ENCODE measurements around the gene SS18L1. TPM values are rescaled to one million over a fixed set of nuclear protein-coding genes. Genes with fewer than 3 reads are reported as not detected.

The SS18L1 gene
- total and polyA plus RNA-seq, 2 experiments from 2014 or later, result 6.5 to 32.6 TPM

DNA sequence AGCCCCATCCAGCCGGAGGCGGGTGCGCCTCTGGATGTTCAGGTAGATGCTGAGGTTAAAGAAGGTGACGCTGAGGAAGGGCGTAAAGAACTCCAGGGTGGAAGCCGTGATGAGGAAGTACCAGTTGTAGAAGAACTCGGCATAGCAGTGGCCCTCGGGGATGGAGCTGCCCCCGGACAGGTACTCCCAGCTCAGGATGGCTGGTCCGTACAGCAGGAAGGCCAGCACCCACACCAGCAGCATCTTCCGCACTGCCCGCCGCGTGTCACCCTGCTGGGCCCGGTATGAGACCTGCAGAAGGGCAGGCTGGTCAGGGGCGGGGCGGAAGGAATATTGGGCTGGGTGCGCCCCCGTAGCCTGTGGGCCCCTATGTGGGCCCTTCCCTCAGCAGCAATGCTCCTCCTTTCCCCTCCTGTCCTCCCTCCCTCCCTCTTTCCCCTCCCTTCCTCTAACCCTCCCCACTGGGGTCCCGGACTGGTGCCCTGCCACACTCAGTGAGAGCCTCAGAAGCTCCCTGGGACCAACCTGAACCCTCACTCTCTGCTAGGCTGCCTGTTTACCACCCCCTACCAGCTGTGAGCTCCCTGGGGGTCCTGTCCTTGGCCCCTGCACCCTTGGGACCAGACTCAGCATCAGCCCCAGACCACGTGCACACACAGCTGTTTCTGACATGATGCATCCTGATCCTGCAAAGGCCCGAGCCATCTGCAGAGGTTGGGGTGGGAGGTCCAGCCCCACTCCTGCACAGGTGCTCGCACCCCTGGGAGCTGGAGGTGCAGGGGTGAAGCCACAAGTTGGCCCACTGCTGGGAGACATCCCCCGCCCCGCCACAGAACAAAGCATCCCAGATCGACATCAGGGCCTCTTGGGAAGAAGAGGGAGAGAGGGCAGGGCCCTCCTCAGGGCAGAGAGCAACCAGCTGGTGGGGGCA lies 73.3 kb downstream of the SS18L1 start (continued):
- TF ChIP-seq, protein P1, sequence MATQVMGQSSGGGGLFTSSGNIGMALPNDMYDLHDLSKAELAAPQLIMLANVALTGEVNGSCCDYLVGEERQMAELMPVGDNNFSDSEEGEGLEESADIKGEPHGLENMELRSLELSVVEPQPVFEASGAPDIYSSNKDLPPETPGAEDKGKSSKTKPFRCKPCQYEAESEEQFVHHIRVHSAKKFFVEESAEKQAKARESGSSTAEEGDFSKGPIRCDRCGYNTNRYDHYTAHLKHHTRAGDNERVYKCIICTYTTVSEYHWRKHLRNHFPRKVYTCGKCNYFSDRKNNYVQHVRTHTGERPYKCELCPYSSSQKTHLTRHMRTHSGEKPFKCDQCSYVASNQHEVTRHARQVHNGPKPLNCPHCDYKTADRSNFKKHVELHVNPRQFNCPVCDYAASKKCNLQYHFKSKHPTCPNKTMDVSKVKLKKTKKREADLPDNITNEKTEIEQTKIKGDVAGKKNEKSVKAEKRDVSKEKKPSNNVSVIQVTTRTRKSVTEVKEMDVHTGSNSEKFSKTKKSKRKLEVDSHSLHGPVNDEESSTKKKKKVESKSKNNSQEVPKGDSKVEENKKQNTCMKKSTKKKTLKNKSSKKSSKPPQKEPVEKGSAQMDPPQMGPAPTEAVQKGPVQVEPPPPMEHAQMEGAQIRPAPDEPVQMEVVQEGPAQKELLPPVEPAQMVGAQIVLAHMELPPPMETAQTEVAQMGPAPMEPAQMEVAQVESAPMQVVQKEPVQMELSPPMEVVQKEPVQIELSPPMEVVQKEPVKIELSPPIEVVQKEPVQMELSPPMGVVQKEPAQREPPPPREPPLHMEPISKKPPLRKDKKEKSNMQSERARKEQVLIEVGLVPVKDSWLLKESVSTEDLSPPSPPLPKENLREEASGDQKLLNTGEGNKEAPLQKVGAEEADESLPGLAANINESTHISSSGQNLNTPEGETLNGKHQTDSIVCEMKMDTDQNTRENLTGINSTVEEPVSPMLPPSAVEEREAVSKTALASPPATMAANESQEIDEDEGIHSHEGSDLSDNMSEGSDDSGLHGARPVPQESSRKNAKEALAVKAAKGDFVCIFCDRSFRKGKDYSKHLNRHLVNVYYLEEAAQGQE (IDR thresholded peaks at IDR 0.05; ENCODE audit: unreplicated experiment), result no peak
- no peak for TF ChIP-seq STAT1 (IDR thresholded peaks at IDR 0.05; ENCODE audit: unreplicated experiment)
- no peak for TF ChIP-seq EZH2 (IDR thresholded peaks at IDR 0.05; ENCODE audit: low read depth, unreplicated experiment)
- TF ChIP-seq EZH2phosphoT487 (IDR thresholded peaks at IDR 0.05; ENCODE audit: unreplicated experiment), result no peak
- no peak for TF ChIP-seq ZNF114 (CRISPR knock-in tag; IDR thresholded peaks at IDR 0.05)

DNA sequence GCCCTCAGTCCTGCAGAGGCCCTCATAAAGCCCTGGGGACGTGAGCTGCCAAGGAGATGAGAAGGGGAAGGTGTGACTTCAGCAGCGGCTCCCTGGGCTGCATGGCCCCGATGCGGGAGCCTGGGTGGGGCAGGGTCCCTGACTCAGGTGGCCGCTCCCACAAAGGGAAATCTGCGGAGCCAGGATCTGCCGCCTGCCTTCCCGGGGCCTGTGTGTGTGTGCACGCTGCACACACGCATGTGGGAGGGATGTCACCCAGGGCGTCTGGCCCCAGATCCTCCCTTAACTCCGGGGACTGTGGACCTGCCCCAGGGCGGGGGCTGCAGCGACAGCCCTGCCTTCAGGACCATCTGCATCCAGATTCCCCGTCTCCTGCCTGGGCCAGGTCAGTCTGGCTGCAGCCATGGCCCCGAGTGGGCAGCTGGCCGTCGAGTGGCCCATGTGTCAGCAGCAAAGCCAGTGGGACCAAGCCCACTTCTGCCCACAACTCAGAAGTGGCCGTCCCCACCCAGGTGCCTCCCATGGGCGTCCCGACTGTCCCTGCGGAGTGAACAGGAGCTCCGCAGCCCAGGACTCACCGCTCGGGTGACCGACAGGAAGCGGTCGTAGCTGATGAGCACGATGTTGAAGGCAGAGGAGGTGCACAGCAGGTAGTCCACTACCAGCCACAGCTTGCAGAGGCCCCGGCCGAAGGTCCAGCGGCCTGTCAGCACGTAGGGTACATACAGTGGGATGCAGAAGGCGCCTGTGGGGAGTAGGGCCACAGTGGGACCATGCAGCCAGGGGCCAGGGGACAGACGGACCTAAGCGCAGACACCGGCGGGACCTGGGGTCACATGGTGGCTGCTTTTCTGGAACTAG lies 74.6 kb downstream of the SS18L1 start:
- Histone ChIP-seq H3K79me2 (replicated peaks; ENCODE audit: insufficient read depth) (no peaks in the 10 kb centered on the region), H3K36me3 (ENCODE audit: insufficient read depth) (no peaks in the 10 kb centered on the region), H3K27ac (ENCODE audit: low read depth) (no peak overlapping the region), H3K4me1 (ENCODE audit: insufficient read depth) (peaks cover 12% of the 10 kb centered on the region), H3K27me3 (ENCODE audit: insufficient read depth) (peaks cover 41% of the 10 kb centered on the region), H3F3A (replicated peaks; ENCODE audit: low read depth) (no peaks in the 10 kb centered on the region), H3K4me2 (peak overlapping the region; percentile 95; the same call in 1 of the 2 replicates), H3K9me2 (ENCODE audit: insufficient read depth) (no peaks in the 10 kb centered on the region), H3K4me3 (peak overlapping the region; percentile 75; the same call in 1 of the 2 replicates), H2AFZ (no peak overlapping the region), H4K20me1 (replicated peaks; ENCODE audit: insufficient read depth) (no peaks in the 10 kb centered on the region; the same call in 1 of the 2 replicates)
- DNase-seq (ENCODE audit: low spot score) (no peak), ATAC-seq (no peak)
- TF ChIP-seq EZH2phosphoT487 (IDR thresholded peaks at IDR 0.05; ENCODE audit: unreplicated experiment) (no peak), NANOG (IDR thresholded peaks at IDR 0.05; ENCODE audit: borderline replicate concordance) (no peak)
- Mint-ChIP-seq H3K36me3 (ENCODE audit: low read depth) (no peaks in the 10 kb centered on the region), H3K4me3 (peak overlapping the region; percentile 74), H3K27me3 (ENCODE audit: insufficient read depth, low read depth, poor library complexity) (peaks cover 41% of the 10 kb centered on the region), H3K4me1 (peaks cover 13% of the 10 kb centered on the region), H3K27ac (no peak overlapping the region), H3K9me3 (no peaks in the 10 kb centered on the region)
